K562 (cell line): ENCODE data around the gene COL23A1. TPM values are rescaled to one million over a fixed set of nuclear protein-coding genes. Genes with fewer than 3 reads are reported as not detected.

Experiments used
- ATAC-seq: fragments of 200-7000 bp; cut with Tn5 transposase; 3 replicates; pipeline ENCODE4 v1.9.1; 2020; ENCODE audit warnings: moderate library complexity
- BruUV-seq: library from RNA; stranded (reverse); fragments of 400-500 nt; replicated peaks from 2 replicates; lab custom pipeline; 2021; lab: Mats Ljungman, UMichigan
- CTCF ChIA-PET: fragments of 300-600 bp; formaldehyde crosslinking; extraction: SDS; loops from one replicate; lab custom pipeline; 2021; ENCODE audit warnings: low intra/inter-chr PET ratio; lab: Yijun Ruan, JAX
- POLR2A ChIA-PET: fragments of 300-600, 350-650 bp; sonication (Branson Sonifier 250); formaldehyde crosslinking; extraction: SDS; loops from one replicate; lab custom pipeline; 2021; ENCODE audit warnings: antibody characterized with exemption, inconsistent platforms; lab: Yijun Ruan, JAX
- DNase-seq, 4 experiments: peaks; one replicate each; pipeline versions ENCODE4 v3.0.0 to v3.0.0-alpha.2; 2011 to 2018; ENCODE audit warnings: low spot score in 3 of 4, mixed read lengths in 3 of 4; ENCODE audit errors: extremely low read depth in 1 of 4
- FAIRE-seq: peaks from 2 replicates; lab custom pipeline; 2011; peaks lifted over from hg19 to GRCh38; lab: Jason Lieb, UNC
- H2AFZ ChIP-seq: 2 replicates; pipeline ENCODE4 v1.6.0; 2011; ENCODE audit warnings: low read depth, low read length, control low read depth, inconsistent platforms
- H3K27ac ChIP-seq: fragments of 200-600 bp; 3 replicates; pipeline ENCODE4 v1.8.0; 2011; ENCODE audit warnings: low read depth, mild to moderate bottlenecking, control low read depth, inconsistent platforms, low read length, moderate library complexity, mixed read lengths; ENCODE audit errors: extremely low read depth
- H3K27me3 ChIP-seq, 2 experiments: fragments of 300-600 bp in 1 of 2; 2 replicates in 1 of 2; 3 replicates in 1 of 2; pipeline versions ENCODE4 v1.6.0 to v1.8.0; 2011; ENCODE audit warnings: inconsistent platforms in 2 of 2, low read length in 2 of 2, mild to moderate bottlenecking in 1 of 2, mixed read lengths in 1 of 2, moderate library complexity in 1 of 2; ENCODE audit not compliant: control insufficient read depth in 2 of 2, insufficient read depth in 2 of 2
- H3K36me3 ChIP-seq: fragments of 300-600 bp; 3 replicates; pipeline ENCODE4 v1.8.0; 2011; ENCODE audit warnings: mild to moderate bottlenecking, low read length, inconsistent platforms; ENCODE audit not compliant: control insufficient read depth, insufficient read depth
- H3K4me1 ChIP-seq, 2 experiments: fragments of 200-600 bp in 1 of 2; replicated peaks in 1 of 2; 2 replicates in 1 of 2; 3 replicates in 1 of 2; pipeline versions ENCODE4 v1.5.1 to v1.8.0; 2011; ENCODE audit warnings: inconsistent platforms in 2 of 2, low read length in 2 of 2, mild to moderate bottlenecking in 1 of 2, mixed read lengths in 1 of 2, moderate library complexity in 1 of 2; ENCODE audit not compliant: control insufficient read depth in 2 of 2, insufficient read depth in 2 of 2
- H3K4me2 ChIP-seq: 2 replicates; pipeline ENCODE4 v1.6.1; 2011; ENCODE audit warnings: low read length, control low read depth, inconsistent platforms, mixed read lengths; ENCODE audit not compliant: insufficient read depth
- H3K4me3 ChIP-seq: fragments of 200-600 bp; sonication (generic), shearing (Covaris generic); 2 replicates; pipeline ENCODE4 v1.5.1; 2016; ENCODE audit warnings: control low read depth, inconsistent platforms
- H3K79me2 ChIP-seq: fragments of 200-600 bp; 3 replicates; pipeline ENCODE4 v1.8.0; 2011; ENCODE audit warnings: low read length, inconsistent platforms; ENCODE audit not compliant: control insufficient read depth, insufficient read depth
- H3K9ac ChIP-seq, 2 experiments: 2 replicates each; pipeline versions ENCODE4 v1.6.0 to v1.6.1; 2011; ENCODE audit warnings: low read depth in 2 of 2, low read length in 2 of 2, control low read depth in 1 of 2, inconsistent platforms in 1 of 2, mild to moderate bottlenecking in 1 of 2, mixed read lengths in 1 of 2; ENCODE audit not compliant: insufficient read depth in 1 of 2
- H3K9me1 ChIP-seq: one replicate; pipeline ENCODE4 v1.6.0; 2011; ENCODE audit warnings: inconsistent platforms, mild to moderate bottlenecking, low read length, moderate library complexity; ENCODE audit not compliant: control insufficient read depth, insufficient read depth
- H3K9me3 ChIP-seq: replicated peaks from 2 replicates; pipeline ENCODE4 v1.5.1; 2011; ENCODE audit warnings: low read depth, low read length, inconsistent platforms; ENCODE audit not compliant: control insufficient read depth, insufficient read depth
- H4K20me1 ChIP-seq: replicated peaks from 2 replicates; pipeline ENCODE4 v1.6.1; 2011; ENCODE audit warnings: low read length, inconsistent platforms, mixed read lengths; ENCODE audit not compliant: control insufficient read depth, insufficient read depth
- GABPA ChIP-seq: fragments of 200-800 bp; sonication (Bioruptor generic); conservative IDR thresholded peaks from 2 replicates; pipeline ENCODE4 v1.6.1; 2016; ENCODE audit warnings: low read depth, missing genetic modification characterization, missing compliant biosample characterization
- HNRNPL ChIP-seq: fragments of 200-400 bp; formaldehyde crosslinking; IDR thresholded peaks from 2 replicates; pipeline ENCODE4 v1.6.1; 2017; ENCODE audit warnings: low read depth, mild to moderate bottlenecking, low read length
- NFRKB ChIP-seq: fragments of 450-650 bp; IDR thresholded peaks from 2 replicates; pipeline ENCODE4 v1.6.1; 2016; ENCODE audit warnings: low read depth
- NFYB ChIP-seq: IDR thresholded peaks from 2 replicates; pipeline ENCODE4 v1.6.1; 2011; ENCODE audit warnings: mild to moderate bottlenecking, moderate library complexity; ENCODE audit not compliant: insufficient read length; ENCODE audit errors: extremely low read depth
- TGIF2 ChIP-seq: sonication (generic); formaldehyde crosslinking; IDR thresholded peaks from 2 replicates; pipeline ENCODE4 v1.8.1; 2022; ENCODE audit warnings: mild to moderate bottlenecking, missing genetic modification reagents, moderate library complexity
- ZNF277 ChIP-seq: fragments of 250-450 bp; sonication (Bioruptor Pico); IDR thresholded peaks from 2 replicates; pipeline ENCODE4 v1.8.0; 2022; ENCODE audit warnings: inconsistent platforms, mild to moderate bottlenecking, moderate library complexity, borderline replicate concordance
- ZNF780A ChIP-seq: fragments of 250-450 bp; sonication (Bioruptor Pico); IDR thresholded peaks from 2 replicates; pipeline ENCODE4 v1.5.0; 2021; ENCODE audit warnings: mild to moderate bottlenecking
- WGBS: fragments of 100-300 bp; shearing (Covaris generic); methylation state at CpG from one replicate; pipeline ENCODE4 v1.1.6; 2016; ENCODE audit warnings: low coverage, mixed read lengths; ENCODE audit not compliant: insufficient coverage; ENCODE audit errors: missing lambda C conversion rate; 5-methylcytosine and 5-hydroxymethylcytosine counted together
- in situ Hi-C: fragments of 300-500 bp; cut with MboI; formaldehyde crosslinking; loops from 4 replicates; pipeline ENCODE4 v1.15.0; 2018; ENCODE audit warnings: inconsistent platforms, mixed read lengths
- intact Hi-C: fragments of 100-400 bp; cut with micrococcal nuclease; formaldehyde crosslinking; loops from 2 replicates; pipeline ENCODE4 v1.14.2; 2022
- polyA plus RNA-seq, 8 experiments: library from polyadenylated mRNA; depleted of rRNA in 4 of 8; stranded (reverse) in 5 of 8; unstranded in 3 of 8; fragments of >200 nt; fragmentation: Nextera tagmentation in 2 of 8; fragmentation: Illumina TruSeq in 1 of 8; extraction: Ambion mirVana in 2 of 8; extraction: Trizol in 1 of 8; gene quantifications; 2 replicates each; pipeline versions ENCODE4 v1.2.1 to v1.2.3, GENCODE V29; 2011 to 2014; ENCODE audit warnings: inconsistent platforms in 1 of 8, missing spikeins in 1 of 8
- total RNA-seq, 7 experiments: library from RNA; depleted of rRNA in 6 of 7; stranded (reverse); fragments of >200 nt in 6 of 7; fragmentation: Illumina TruSeq in 2 of 7; extraction: Trizol in 2 of 7; gene quantifications; 2 replicates each; pipeline versions ENCODE4 v1.2.1 to v1.2.3, GENCODE V29; 2011 to 2021; ENCODE audit warnings: low replicate concordance in 1 of 7

The COL23A1 gene
- total and polyA plus RNA-seq, 9 of the 15 experiments (the other 6 are each of a cell fraction or from before 2014, with no cell fraction given): 0.09 TPM; not detected in 8

DNA sequence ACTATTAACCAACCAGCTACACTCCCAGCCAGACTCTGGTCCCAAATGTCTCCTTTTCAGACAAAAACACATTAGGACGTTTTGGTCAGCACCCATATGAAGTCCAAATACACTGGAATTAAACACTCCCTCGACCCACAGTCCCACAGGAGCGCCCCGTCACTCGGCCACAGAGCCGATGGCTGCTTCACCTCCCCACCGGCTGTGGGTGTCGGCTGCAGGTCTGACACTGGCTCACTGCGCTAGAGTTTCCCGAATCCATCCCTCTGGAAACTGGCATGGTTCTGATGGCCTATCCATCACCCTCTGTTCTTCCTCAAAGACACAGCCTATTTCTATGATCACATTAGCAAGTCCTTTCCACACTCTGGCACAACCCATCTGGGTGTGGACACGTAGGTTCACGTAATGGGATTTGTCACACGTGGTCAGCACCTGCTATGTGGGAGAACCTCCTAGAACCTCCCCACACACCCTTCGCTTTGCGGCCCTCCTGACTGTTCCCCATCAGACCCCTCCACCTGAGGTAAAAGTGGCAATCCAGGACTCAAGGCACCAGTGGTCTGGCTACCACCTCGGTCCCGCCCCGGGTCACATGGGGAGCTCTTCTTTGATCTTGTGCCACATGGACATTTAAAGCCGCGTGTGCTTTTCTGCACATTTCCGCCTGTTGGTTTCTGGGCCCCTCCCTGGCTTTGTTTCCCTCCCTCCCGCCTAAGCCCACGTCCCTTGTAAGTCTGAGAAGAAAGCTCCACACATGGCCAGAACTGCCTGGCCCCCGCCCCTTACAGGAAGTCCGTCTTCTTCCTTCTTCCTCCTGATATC, 226.5 kb downstream of the COL23A1 start:
- ChIA-PET POLR2A (interaction anchor here (1.3 kb wide), 1 partner anchor 9 kb away, joined by 3 read pairs; no protein-coding TSS in a partner anchor), CTCF (no interaction called here)
- no peak for TF ChIP-seq ZNF277
- no peak for TF ChIP-seq HNRNPL
- TF ChIP-seq NFRKB: no peak
- no peak for TF ChIP-seq GABPA (tag)
- no peak for TF ChIP-seq TGIF2 (CRISPR knock-in tag)
- TF ChIP-seq NFYB: no peak
- TF ChIP-seq ZNF780A (CRISPR knock-in tag): no peak

More for the DNA sequence above, 226.5 kb downstream of the COL23A1 start:
- DNase-seq (no peak), FAIRE-seq (no peak), ATAC-seq (no peak)
- no peaks in the 10 kb centered on the region; the same call in 1 of the 2 replicates for H4K20me1 ChIP-seq
- no peaks in the 10 kb centered on the region for H3K9me3 ChIP-seq
- H3K4me2 ChIP-seq: no peak overlapping the region
- no TSS peak for BruUV-seq
- H3K27me3 ChIP-seq: peaks cover 34 to 89% of the 10 kb centered on the region in 2 experiments
- in situ Hi-C loops: no loop called here
- no peaks in the 10 kb centered on the region for H3K36me3 ChIP-seq
- H3K9me1 ChIP-seq: peaks cover 4% of the 10 kb centered on the region
- WGBS: 16% methylated on average over 22 of the region's 25 CpGs
- peaks cover 0 to 3% of the 10 kb centered on the region in 2 experiments; a peak in 1 of 5 replicates for H3K4me1 ChIP-seq
- H3K27ac ChIP-seq: no peak overlapping the region
- H3K79me2 ChIP-seq: no peaks in the 10 kb centered on the region
- no peak overlapping the region for H3K9ac ChIP-seq
- intact Hi-C loops: no loop called here
- no peak overlapping the region for H2AFZ ChIP-seq
- H3K4me3 ChIP-seq: no peak overlapping the region
